ENCODE measurements around the gene FRMD3.

The FRMD3 gene

GRCh38 chr9:83330207-83331196 lies 207.7 kb downstream of the FRMD3 start:
- DNase-seq (ENCODE audit: low read depth) = no peak

DNA sequence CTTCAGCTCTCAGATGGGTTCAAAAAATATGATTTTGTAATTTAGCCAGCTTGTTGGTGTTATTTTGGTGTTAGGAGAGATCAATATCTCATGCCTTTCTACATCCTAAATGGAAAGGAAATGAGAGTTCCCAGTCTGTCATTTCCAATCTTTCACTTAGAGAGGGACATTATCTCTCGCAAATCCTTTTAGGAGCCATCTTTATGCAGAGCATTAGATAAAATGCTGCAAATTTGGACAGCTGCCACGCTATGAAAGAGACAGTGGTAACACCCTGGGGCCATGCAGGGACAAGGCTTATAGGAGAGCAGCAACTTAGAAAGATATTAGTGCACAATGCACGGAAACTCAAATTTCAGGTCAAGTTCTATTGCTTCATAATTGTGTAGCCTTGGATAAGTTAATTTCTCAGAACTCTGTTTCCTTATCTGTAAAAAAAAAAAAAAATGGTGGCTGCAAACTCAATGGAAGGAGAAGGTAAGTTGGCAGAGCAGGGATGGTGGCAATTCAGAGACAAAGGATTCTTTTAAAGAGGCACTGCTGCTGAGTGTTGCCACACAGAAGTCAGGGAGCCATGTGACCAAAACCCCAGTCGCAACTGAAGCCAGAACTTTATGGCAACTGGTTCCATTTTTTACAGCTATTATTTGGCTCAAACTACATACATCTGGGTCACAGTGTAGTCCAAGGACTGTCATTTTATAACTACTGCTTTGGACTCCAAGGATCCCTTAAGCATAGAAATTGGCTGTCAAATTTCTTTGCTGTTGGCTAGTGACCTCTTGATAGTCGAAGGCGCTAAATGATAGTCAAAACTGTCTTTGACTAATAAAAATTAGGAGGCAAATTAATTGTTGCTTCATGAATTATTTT lies 210.2 kb downstream of the FRMD3 start:
- DNase-seq (ENCODE audit: low read depth) = no peak

DNA sequence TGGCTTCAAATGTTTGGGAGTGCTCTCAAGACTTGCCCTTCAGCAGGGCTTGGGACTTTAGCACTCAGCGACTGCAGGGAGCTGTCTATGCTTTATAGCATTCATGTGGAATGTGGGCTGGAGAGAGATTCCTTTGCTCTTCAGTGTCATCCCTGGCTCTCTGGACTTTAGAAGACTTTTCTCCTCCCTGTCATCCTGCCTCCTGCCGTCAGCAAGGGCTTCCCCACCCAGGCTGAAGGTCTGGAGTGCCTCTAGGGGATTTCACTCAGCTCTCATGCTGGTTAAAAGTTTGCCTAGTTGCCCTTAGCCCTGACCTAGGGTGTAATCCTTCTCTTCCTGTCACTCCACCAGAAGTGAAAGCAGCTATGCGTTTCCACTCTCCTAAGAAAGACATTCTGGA lies 210.9 kb downstream of the FRMD3 start:
- no peak for DNase-seq (ENCODE audit: low read depth)

- no peak for DNase-seq (ENCODE audit: low read depth)
Measured at GRCh38 chr9:83323148-83323547, 215.1 kb downstream of the FRMD3 start.

- DNase-seq (ENCODE audit: low read depth) = no peak
Measured at GRCh38 chr9:83322438-83322837, 215.8 kb downstream of the FRMD3 start.

DNA sequence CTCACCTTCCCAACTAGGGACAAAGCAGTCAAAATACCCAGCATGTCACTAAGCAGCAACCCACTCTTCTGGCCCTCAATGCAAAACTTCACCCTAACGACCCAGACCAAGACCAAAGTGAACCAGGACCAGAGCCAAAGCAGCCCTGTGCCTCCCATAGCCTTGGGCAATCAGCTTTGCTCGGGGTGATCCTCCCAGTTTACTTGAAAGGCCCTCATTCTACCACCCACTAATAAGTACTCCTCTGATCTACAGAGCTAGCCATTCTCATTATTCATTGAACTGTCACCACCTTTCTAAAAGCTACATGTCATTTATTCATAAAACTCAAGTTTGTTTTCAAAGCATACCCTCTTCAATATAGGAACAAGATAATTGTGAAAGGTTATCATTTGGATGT lies 221.0 kb downstream of the FRMD3 start:
- DNase-seq (ENCODE audit: low read depth) = no peak

DNA sequence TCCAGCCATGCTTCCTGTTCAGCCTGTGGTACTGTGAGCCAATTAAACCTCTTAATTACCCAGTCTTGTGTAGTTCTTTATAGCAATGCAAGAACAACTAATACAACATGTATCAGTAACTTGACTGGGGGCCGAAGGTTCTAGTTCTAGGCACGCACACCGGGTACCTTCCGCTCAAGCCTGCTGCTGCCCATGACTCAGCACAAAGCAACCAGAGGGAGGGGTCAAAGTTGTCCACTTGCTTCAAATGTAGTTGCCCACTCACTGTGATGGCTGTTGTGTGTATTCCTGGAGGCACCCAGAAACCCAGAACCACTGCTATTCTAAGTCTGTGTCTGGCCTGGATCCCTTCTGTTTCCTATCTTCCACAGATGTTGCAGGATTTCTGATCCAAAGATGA lies 222.6 kb downstream of the FRMD3 start:
- DNase-seq (ENCODE audit: low read depth) = no peak

- no peak for DNase-seq (ENCODE audit: low read depth)
Measured at GRCh38 chr9:83313781-83314180, 224.4 kb downstream of the FRMD3 start.

GRCh38 chr9:83312537-83312936 lies 225.7 kb downstream of the FRMD3 start:
- DNase-seq (ENCODE audit: low read depth) = no peak

DNA sequence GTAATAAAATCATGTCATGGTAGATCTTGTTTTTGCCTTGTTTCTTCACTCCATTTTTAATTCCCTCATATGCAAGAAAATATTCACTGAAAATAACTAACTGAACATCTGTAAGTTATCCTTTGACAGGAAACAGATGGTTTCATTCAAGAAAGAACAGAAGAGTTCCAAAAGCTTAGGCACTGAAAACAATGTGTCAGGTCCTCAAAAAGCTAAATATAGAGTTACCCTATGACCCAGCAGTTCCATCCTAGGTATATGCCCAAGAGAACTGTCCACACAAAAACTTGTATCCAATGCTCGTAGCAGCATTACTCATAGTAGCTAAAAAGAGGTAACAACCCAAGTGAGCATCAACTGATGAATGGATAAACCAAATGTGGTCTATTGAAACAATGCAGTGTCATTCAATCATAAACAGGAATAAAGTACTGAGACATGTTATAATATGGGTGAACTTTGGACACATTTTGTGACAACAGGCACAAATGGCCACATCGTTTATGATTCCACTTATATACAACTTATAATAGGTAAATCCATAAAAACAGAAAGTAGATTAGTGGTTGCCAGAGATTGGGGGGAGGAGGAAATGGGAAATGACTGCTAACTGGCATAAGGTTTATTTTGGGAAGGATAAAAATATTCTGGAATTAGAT lies 231.0 kb downstream of the FRMD3 start:
- no peak for DNase-seq (ENCODE audit: low read depth)

DNA sequence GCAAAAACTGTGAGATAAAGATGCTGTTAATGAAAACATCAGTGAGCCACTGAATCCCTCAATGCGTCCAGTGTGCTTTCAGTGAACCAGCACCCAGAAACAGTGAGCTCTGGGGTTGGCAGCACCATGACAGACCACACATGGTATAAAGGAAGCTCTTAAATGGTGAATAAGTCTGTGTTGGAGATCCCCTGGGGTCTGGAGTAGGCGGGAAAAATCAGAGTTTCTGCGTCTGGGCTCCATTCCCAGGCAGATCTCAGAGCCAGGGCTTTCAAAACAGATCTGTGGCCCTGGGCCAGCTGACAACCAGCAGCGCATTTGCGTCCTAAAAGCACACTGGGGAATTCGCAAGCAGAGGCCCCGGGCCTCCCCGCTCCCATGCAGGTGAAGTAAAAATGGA lies 233.5 kb downstream of the FRMD3 start:
- DNase-seq (ENCODE audit: low read depth) = no peak

GRCh38 chr9:83299571-83299970 lies 238.6 kb downstream of the FRMD3 start:
- DNase-seq (ENCODE audit: low read depth) = no peak

GRCh38 chr9:83299094-83299493 lies 239.1 kb downstream of the FRMD3 start:
- DNase-seq (ENCODE audit: low read depth) = no peak

- no peak for DNase-seq (ENCODE audit: low read depth)
Measured at GRCh38 chr9:83296123-83296522, 242.1 kb downstream of the FRMD3 start.

DNA sequence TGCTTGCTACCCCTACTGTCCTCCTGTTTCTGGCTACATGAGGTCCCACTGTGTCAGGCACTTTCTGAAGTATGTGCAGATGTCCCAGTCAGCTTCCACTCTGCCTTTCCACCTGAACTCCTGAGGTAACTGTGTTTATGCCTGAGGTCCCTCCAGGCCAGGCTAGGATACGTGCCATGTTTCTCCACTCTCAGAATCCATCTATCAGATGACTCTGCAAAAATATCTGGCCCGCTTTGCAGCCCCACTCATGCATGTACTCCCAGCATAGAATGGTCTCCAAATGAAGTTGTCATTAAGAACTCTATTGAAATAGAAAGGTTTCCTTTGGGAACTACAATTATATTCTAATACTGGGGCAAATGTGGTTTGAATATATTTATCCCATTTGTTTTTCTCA lies 243.4 kb downstream of the FRMD3 start:
- no peak for DNase-seq (ENCODE audit: low read depth)

GRCh38 chr9:83291196-83291595 lies 247.0 kb downstream of the FRMD3 start:
- no peak for DNase-seq (ENCODE audit: low read depth)

GRCh38 chr9:83290692-83291091 lies 247.5 kb downstream of the FRMD3 start:
- no peak for DNase-seq (ENCODE audit: low read depth)

DNA sequence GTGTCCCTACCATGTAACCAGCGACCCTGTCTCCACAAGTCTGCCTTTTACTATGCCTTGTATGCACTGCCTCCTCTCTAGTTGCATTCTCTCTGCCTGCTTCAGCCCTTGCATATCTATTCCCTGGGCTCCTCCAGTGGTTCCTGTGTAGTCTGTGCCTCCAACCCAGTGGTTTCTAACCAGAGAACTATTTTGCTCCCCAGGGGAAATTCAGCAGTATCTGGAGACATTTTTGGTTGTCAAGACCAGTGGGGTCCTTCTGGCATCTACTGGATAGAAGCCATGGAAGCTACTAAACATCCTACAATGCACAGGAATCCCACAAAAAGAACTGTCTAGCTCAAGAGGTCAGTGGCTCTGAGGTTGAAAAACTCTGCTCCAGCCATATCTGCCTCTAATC lies 251.2 kb downstream of the FRMD3 start:
- no peak for DNase-seq (ENCODE audit: low read depth)

DNA sequence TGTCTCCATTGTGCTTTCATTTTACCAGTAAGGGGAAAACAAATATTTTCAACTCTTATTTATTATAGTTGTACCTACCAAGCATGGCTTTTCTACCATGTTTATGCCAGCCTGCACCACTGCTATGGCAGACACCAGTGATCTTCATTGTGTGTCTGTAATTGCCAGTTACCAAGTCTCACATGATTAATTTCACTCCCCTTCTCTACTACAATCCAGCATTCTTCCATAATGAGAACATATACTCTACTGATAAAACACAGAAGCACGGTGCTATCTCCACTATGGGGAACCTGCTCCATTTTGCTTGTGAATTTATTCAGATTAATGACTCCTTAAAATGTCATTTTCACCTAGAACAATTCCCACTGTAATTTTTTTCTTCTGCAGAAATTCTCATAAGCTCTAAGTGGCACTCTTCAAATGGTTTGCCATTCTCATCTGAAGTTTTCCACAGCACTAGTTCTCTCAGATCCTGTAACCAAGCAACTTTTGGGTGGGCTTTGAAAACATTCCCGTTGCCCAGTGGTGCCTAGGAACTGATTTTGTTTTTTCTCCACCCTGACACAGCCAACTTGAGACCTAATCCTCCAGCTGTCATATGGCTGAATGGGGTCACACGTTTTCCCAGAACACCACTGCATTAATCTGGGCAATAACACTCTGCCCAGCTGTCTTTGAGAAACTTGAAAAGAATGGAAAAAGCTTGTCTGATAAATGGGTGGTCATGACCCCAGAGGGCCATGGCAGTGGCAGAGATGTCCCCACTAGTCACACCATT lies 252.6 kb downstream of the FRMD3 start:
- DNase-seq (ENCODE audit: low read depth) = no peak

GRCh38 chr9:83284746-83285145 lies 253.5 kb downstream of the FRMD3 start:
- DNase-seq (ENCODE audit: low read depth) = no peak

- no peak for DNase-seq (ENCODE audit: low read depth)
Measured at GRCh38 chr9:83283528-83283927, 254.7 kb downstream of the FRMD3 start.

Measured in activated T-cell treated with anti-CD3 and anti-CD28 coated beads for 48 hours (primary cell).